AG04449 (cell line): ENCODE results near the gene STARD5.

Experiments used
- CTCF ChIA-PET: fragments of 350-600 bp; formaldehyde crosslinking; extraction: SDS; loops from one replicate; lab custom pipeline; 2021; ENCODE audit warnings: antibody characterized with exemption; lab: Yijun Ruan, JAX
- POLR2A ChIA-PET: fragments of 400-600, 350-600 bp; formaldehyde crosslinking; extraction: SDS; loops from one replicate; lab custom pipeline; 2020; ENCODE audit warnings: antibody characterized with exemption, inconsistent platforms; lab: Yijun Ruan, JAX
- DNase-seq: peaks from one replicate; pipeline ENCODE4 v3.0.0-alpha.2; 2010; ENCODE audit warnings: low read depth, low spot score
- H3K4me3 ChIP-seq: 2 replicates; pipeline ENCODE4 v1.5.1; 2011; ENCODE audit warnings: low read depth, mild to moderate bottlenecking, control low read depth, low read length
- TF ChIP-seq, protein P1 (sequence below): IDR thresholded peaks from one replicate; pipeline ENCODE4 v1.5.1; 2011; ENCODE audit warnings: mild to moderate bottlenecking, moderate library complexity, low read length, control low read depth, inconsistent platforms; ENCODE audit not compliant: insufficient read depth; ENCODE audit errors: missing control alignments

Gene STARD5

DNA sequence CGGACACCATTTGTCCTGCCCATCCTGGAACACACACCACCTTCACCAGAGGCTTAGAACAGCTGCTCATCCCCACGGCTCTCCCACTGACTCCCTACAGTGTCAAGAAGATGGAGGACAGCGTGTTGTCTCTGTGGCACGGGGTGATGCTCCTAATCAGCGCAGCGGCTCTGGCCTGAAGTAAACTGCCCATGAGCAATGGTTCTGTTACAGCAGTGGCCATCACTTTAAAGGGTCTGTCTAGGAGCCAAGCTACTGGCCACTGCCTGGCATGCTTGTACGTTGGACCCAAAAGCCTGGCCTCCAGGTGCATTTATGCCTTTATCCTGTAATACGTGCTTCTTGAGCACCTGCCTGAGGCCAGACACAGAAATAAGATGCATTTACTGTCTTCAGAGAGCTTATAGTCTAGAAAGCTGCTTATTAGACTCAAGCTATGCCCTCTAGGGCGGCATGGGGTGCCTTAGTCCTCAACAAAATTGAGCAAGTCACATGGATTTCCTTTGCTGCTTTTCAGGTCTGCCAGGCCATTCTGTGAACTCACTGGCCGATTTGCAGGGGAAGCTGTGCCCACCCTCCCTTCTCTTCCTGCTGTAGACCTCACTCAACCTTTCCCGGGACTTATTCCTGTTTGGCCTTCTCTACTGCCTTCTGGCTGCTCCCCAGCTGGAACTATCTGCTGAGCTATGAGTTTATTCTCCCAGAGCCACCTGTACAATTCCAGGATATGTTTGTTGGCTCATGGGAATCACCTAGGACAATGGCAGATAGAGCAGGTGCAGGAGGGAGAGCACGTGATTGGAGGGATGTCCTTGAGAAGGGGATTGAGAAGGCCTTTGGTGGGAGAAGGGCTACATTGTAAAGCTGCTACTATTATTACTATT, 51.9 kb downstream of the STARD5 start:
- POLR2A ChIA-PET, result no interaction called here
- CTCF ChIA-PET, result interaction anchor here (0.5 to 24.6 kb wide), 7 partner anchors 11 to 293 kb away, joined by 3 to 1118 read pairs (median 51); no protein-coding TSS in a partner anchor
- TF ChIP-seq, protein P1, sequence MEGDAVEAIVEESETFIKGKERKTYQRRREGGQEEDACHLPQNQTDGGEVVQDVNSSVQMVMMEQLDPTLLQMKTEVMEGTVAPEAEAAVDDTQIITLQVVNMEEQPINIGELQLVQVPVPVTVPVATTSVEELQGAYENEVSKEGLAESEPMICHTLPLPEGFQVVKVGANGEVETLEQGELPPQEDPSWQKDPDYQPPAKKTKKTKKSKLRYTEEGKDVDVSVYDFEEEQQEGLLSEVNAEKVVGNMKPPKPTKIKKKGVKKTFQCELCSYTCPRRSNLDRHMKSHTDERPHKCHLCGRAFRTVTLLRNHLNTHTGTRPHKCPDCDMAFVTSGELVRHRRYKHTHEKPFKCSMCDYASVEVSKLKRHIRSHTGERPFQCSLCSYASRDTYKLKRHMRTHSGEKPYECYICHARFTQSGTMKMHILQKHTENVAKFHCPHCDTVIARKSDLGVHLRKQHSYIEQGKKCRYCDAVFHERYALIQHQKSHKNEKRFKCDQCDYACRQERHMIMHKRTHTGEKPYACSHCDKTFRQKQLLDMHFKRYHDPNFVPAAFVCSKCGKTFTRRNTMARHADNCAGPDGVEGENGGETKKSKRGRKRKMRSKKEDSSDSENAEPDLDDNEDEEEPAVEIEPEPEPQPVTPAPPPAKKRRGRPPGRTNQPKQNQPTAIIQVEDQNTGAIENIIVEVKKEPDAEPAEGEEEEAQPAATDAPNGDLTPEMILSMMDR, result no peak
- DNase-seq, result no peak
- H3K4me3 ChIP-seq, result no peak overlapping the region

DNA sequence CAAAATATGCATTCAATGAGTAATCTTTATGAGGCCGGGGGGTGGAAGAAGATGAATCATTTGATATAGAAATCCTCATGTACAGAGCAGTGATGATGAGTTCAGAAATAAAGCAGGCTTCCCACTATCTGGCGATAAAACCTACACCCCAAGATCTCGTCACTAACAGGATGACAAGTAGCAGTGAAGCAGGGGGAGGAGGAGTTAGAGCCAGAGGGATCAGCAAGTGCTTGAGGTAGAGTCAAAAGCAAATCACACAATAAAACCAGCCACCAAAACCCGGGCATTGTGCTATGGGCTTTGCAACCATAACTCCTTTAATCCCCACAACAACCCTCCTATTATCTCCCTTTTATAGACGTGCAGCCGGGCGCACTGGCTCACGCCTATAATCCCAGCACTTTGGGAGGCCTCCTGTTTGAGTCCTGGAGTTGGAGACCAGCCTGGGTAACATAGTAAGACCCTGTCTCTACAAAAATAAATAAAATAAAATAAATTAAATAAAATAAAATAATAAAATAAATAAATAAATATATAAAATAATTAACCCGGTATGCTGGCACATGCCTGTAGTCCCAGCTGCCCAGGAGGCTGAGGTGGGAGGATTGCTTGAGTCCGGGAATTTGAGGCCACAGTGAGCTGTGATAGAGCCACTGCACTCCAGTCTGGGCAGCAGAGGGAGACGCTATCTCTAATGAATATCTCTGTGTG, 53.0 kb downstream of the STARD5 start:
- no peak for DNase-seq
- POLR2A ChIA-PET, result no interaction called here
- no peak overlapping the region for H3K4me3 ChIP-seq
- CTCF ChIA-PET, result interaction anchor here (0.6 to 24.6 kb wide), 7 partner anchors 115 to 294 kb away, joined by 3 to 1118 read pairs (median 70); no protein-coding TSS in a partner anchor
- TF ChIP-seq, protein P1, result no peak

DNA sequence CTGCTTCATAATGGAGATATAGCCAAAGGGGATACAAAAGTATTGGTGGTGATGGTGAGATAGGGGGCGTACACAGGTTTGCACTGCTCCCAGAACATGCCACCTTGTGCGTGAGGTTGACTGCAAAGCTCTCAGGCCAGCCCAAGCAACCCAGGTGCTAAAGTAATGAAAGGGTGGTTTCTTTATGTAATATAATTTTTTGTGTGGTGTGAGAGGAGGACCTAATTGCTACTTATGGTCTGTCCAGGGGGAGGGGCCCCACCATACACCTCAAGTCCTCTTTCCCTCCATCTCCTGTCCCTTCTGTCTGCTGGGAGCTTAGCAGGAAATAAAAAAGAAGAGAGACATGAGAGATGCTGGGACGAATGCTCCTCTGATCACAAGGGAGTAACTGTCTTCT, 53.8 kb downstream of the STARD5 start:
- POLR2A ChIA-PET, result no interaction called here
- TF ChIP-seq, protein P1, result no peak
- CTCF ChIA-PET, result interaction anchor here (0.6 to 24.6 kb wide), 6 partner anchors 108 to 293 kb away, joined by 3 to 1118 read pairs (median 312); no protein-coding TSS in a partner anchor
- no peak for DNase-seq
- no peak overlapping the region for H3K4me3 ChIP-seq

DNA sequence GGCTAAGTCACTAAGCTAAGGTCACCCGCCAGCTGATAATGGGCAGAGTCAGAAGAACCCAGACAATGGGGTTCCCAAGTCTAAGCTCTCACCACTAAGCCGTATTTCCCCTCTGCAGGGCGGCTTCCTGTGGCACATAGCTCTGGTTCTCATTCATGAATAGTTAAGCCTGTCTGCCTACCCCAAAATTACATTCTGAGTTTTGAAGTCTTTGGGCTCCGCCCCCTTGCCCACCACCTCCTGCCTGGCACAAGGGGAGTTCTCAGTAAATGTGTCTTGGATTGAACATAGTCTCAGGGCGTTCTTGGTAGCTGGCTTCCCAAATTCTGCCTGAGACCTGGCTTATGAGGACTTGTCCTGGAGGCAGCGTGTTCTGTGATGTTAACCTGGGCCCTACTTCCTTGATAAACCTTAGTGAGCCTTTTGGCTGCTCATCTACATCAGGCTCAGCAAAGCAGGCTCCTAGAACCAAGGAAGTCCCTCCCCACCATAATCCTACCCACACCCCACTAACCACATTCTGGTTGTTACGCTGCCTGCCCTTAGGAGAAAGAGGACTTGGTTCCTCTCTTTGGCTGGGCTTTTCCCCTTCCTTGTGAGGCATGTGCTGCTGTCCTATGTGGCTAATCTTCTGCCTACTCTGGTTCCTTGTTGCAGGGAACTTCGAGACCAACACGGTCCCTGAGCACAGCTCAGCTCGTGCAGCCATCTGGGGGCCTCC, 54.9 kb downstream of the STARD5 start:
- TF ChIP-seq, protein P1, result no peak
- no peak for DNase-seq
- CTCF ChIA-PET, result interaction anchor here (0.6 to 24.6 kb wide), 11 partner anchors 10 to 293 kb away, joined by 3 to 1118 read pairs (median 48); no protein-coding TSS in a partner anchor
- H3K4me3 ChIP-seq, result no peak overlapping the region
- POLR2A ChIA-PET, result no interaction called here

DNA sequence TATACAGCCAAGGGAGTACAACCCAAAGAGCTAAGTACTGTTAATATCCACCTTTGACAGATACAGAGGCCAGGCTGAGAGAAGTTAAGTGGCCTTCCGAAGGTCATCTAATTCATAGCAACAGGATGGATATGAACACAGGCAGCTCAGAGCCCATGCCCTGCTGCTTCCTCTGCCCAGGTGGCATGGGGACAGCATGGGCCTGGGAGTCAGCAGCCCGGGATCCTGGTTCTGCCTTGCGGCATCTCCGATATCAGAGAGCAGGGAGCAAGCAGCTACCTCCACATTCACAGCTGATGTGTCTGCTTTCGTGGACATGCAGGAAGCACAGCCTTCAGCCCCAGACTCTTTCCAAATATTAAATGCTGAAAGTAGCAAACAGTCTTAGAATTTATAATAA, 55.6 kb downstream of the STARD5 start:
- DNase-seq, result no peak
- no peak overlapping the region for H3K4me3 ChIP-seq
- CTCF ChIA-PET, result interaction anchor here (0.6 to 24.6 kb wide), 16 partner anchors 9 to 292 kb away, joined by 3 to 1118 read pairs (median 34); partner anchors contain the start of genes CFAP161 and TLNRD1
- POLR2A ChIA-PET, result no interaction called here
- TF ChIP-seq, protein P1, result no peak
